ENCODE data around the gene GDF15.
"Not testable (repeated sequence)": the region's sequence is repeated elsewhere in the genome, so short reads cannot be mapped to it uniquely, and the experiment has no call there.

GDF15 gene, protein sequence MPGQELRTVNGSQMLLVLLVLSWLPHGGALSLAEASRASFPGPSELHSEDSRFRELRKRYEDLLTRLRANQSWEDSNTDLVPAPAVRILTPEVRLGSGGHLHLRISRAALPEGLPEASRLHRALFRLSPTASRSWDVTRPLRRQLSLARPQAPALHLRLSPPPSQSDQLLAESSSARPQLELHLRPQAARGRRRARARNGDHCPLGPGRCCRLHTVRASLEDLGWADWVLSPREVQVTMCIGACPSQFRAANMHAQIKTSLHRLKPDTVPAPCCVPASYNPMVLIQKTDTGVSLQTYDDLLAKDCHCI

DNA sequence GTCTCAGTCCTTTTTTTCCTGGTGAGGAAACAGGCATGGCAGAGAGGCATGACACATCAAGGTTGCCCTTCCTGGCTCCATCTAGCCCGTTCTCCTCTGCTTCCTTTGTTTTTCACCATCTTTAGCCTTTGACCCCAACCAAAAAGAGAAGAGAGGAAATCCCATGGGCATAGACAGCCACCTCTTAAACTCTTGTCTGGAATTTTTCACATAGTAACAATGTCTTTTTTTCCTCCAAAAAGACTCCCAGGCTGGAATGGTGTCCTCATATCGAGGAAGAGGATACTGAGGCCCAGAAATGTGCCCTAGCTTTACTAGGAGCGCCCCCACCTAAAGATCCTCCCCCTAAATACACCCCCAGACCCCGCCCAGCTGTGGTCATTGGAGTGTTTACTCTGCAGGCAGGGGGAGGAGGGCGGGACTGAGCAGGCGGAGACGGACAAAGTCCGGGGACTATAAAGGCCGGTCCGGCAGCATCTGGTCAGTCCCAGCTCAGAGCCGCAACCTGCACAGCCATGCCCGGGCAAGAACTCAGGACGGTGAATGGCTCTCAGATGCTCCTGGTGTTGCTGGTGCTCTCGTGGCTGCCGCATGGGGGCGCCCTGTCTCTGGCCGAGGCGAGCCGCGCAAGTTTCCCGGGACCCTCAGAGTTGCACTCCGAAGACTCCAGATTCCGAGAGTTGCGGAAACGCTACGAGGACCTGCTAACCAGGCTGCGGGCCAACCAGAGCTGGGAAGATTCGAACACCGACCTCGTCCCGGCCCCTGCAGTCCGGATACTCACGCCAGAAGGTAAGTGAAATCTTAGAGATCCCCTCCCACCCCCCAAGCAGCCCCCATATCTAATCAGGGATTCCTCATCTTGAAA, at the start of gene GDF15:
GDF15 (plus strand) TSS at position 484 of the 868 bp plus-strand sequence; CDS start at position 516, 32 bp downstream.
- no peak for TF ChIP-seq ZNF274 (IDR thresholded peaks at IDR 0.05; ENCODE audit: low read depth, low read length)
- peak within 1 kb of the TSS; percentile 15; the same call in 1 of the 2 replicates for H3K4me3 ChIP-seq (ENCODE audit: low read length)

DNA sequence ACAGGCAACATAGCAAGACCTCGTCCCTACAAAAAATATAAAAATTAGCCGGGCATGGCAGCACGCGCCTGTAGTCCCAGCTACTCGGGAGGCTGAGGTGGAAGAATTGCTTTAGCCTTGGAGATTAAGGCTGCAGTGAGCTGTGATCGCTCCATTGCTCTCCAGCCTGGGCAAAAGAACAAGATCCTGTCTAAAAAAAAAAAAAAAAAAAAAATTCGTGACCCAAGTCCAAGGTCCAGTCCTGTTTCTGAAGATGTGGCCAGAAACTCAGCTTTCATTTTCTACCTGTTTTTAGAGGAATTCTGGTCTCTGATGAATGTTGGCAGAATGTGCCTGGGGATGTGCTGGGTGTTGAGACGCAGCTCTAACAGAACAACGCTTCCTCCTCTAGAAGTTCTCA, 47.4 kb upstream of the GDF15 start:
- H3K4me3 ChIP-seq (ENCODE audit: low read length) = no peak overlapping the region
- no peak for TF ChIP-seq ZNF274 (IDR thresholded peaks at IDR 0.05; ENCODE audit: low read depth, low read length)

DNA sequence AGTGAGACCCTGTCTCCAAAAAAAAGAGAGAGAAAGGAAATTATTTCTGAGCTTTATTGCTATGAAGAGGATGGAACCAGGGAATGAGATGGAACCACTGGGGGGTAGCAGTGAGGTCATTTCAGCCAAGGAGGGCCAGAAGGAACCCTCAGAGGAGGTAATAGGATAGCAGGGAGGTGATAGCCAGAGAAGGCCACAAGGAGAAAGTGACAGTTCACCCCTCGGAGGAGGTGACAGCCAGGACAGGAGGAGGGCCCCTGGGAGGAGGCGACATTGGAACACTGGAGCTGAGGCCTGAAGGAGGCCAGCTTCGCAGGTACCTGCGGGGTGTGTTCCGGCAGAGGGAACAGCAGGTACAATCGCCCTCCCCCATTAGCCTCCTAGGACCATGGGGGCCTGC, 46.2 kb upstream of the GDF15 start:
- peak overlapping the region; percentile 82; the same call in 1 of the 2 replicates for H3K4me3 ChIP-seq (ENCODE audit: low read length)
- no peak for TF ChIP-seq ZNF274 (IDR thresholded peaks at IDR 0.05; ENCODE audit: low read depth, low read length)

DNA sequence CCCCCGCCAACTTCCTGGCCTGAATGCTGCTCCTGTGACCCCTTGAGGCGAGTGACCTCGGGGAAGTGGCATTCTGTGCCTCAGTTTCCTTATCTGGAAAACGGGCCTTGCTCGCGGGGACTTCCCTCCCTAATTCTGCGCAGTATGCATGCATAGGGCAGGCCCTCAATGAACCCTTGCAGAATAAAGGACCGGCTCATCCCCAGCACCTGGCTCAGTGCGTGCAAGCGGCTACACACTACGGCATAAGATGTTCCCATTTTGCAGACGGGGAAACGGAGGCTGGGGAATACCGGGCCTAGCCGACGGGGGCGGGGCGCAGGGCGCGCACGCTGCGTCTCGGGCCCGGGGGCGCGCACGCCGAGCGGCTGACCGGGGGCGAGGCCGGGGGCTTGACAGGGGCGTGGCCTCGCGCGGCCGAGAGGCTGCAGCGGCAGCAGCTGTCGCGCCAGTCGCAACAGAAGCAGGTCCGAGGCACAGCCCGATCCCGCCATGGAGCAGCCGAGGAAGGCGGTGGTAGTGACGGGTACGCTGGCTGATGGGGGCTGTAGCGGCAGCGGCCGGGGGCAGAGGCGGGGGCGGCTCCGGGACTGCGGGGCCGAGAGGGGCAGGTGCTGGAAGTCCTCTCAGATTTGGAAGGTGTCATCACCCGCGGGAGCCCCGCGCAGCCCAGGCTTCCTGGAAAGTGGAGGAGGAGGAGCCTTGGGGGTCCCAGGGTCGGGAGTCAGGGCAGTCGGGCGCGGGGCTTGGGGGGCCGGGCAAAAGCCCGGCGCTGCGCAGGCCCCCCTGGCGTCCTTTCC, 45.6 kb upstream of the GDF15 start, which contains the start of gene PGPEP1:
PGPEP1 (plus strand) TSS at position 409 of the 800 bp plus-strand sequence; CDS start at position 493, 84 bp downstream.
- H3K4me3 ChIP-seq (ENCODE audit: low read length) = peak within 1 kb of the TSS; percentile 82
- TF ChIP-seq ZNF274 (IDR thresholded peaks at IDR 0.05; ENCODE audit: low read depth, low read length) = no peak

DNA sequence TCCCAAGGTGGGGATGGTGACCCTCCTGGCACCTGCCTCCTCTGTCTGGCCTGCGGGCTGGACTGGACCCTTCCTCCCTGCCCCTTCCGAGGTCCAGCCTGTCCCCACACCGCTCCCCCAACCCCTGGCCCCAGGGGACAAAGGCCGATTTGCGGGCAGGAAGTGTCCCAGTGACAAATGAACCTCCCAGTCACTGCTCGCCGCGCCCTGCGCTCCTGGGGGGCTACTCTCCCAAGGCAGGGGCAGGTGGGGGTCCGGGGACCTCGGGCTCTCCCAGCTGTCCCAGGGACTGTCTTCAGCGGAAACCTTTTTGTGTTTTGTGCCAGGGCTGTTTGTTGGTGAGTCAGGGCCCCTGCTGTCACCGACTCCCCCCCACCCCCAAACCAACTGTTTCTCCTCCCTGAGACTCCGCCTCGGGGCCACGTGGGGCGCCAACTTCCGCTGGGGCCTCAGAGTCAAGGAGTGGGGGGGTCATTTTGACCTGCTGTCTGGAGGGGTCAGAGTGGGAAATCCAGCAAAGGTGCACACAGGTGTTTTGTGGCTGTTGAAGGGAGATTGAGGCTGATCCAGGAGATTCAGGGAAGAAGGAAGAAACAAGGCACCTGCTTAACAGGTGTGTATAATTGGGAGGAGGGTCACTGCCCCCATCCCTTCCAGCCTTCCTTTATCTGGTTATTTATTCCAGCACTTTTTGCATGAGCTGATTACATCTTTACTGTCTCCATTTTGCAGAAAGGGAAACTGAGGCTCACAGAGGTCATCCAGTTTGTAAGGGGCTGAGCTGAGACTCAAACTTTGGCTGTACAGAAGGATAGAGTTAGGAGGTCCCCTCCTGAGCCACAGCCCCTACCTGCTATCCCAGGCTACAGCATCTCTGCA, 44.7 kb upstream of the GDF15 start:
- no peak for TF ChIP-seq ZNF274 (IDR thresholded peaks at IDR 0.05; ENCODE audit: low read depth, low read length)
- peak overlapping the region; percentile 82 for H3K4me3 ChIP-seq (ENCODE audit: low read length)

DNA sequence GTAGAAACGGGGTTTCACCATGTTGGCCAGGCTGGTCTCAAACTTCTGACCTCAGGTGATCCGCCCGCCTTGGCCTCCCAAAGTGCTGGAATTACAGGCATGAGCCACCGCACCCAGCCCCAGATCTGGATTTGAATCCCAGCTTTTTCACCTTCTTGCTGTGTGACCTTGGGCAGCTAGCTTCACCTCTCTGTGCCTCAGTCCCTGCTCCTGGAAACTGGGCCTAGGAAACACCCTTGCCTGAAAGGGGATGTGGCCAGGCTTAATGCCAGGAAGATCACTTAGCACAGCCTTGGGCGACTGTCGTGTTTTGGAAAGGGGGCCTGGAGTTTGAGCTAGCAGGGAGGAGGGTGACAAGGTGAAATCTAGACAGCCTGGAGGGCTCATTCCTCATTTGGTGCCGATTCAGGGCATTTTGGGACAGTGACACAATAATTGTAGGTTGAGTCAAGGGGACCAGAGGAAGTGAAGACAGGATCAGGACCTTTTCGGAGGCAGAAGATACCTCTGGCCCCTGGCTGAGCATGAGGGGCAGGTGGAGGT, 43.8 kb upstream of the GDF15 start:
- no peak overlapping the region for H3K4me3 ChIP-seq (ENCODE audit: low read length)
- no peak for TF ChIP-seq ZNF274 (IDR thresholded peaks at IDR 0.05; ENCODE audit: low read depth, low read length)

DNA sequence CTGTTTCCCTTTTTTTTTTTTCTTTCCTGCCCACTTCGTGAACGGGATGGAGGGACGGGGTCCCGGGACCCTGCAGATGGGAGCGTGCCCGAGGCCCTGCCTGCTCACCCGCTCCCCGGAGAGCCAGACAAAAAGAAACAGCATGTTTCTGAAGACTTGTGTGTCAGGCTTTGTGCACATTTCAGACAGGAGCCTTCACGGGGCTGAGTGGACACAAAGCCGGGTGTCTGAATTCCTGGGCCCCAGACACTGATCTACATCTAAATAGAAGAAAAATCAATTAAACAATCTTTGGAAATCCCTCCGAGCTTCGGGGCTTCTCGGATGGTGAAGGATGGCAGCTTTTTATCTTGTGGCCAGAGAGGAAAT, 41.4 kb upstream of the GDF15 start:
- H3K4me3 ChIP-seq (ENCODE audit: low read length) = no peak overlapping the region
- no peak for TF ChIP-seq ZNF274 (IDR thresholded peaks at IDR 0.05; ENCODE audit: low read depth, low read length)

DNA sequence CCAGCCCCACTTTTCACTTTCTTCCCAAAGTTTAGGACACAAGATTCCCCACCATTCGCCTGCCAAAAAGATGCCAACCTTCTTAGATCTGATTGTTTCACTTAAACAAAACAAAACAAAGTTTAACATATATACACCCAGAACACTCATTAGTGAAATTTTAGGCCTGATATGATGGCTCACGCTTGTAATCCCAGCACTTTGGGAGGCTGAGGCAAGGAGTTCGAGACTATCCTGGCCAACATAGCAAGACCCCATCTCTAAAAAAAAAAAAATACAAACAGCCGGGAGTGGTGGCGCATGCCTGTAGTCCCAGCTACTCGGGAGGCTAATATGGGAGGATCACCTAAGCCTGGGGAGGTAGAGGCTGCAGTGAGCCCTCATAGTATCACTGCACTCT, 40.7 kb upstream of the GDF15 start:
- no peak for TF ChIP-seq ZNF274 (IDR thresholded peaks at IDR 0.05; ENCODE audit: low read depth, low read length)
- H3K4me3 ChIP-seq (ENCODE audit: low read length) = no peak overlapping the region

DNA sequence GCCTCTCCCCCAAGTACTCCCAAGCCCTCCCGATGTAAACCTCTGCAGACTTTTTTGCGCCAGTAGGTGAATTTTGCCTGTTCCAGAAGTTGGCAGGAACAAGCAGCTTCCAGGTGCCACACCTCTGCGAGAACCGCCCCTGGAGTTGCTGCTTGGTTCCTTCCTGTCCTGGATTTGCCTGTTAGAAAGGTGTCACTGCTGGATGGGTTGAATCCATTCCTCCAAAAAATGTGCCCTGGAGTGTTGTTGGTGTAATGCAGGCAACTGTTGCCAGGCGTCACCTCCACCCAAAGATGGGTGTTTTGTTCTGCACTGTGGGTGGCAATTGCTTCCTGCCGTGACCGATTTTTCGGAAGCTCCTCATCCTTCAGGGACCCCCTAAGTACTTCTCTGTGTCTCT, 39.9 kb upstream of the GDF15 start:
- H3K4me3 ChIP-seq (ENCODE audit: low read length) = no peak overlapping the region
- no peak for TF ChIP-seq ZNF274 (IDR thresholded peaks at IDR 0.05; ENCODE audit: low read depth, low read length)

DNA sequence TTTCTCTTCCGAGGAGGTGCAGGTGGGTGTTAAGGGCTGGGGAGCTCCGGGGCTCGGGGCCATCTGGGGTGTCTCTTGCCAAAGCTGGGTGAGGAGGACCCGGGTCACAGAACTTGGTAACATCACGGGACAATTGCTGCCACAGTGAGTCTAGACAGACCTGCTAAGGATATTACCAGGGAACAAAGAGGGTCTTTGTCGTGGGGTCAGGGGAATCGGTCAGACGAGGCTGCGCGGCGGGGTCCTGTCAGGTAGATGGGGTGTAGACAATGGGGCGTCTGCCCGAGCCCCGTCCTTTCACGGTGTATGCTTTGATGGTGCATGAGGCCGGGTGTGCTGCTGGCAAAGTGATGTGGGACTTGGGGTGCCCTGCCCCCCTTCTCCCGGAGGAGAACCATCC, 37.8 kb upstream of the GDF15 start:
- H3K4me3 ChIP-seq (ENCODE audit: low read length) = no peak overlapping the region
- TF ChIP-seq ZNF274 (IDR thresholded peaks at IDR 0.05; ENCODE audit: low read depth, low read length) = no peak

DNA sequence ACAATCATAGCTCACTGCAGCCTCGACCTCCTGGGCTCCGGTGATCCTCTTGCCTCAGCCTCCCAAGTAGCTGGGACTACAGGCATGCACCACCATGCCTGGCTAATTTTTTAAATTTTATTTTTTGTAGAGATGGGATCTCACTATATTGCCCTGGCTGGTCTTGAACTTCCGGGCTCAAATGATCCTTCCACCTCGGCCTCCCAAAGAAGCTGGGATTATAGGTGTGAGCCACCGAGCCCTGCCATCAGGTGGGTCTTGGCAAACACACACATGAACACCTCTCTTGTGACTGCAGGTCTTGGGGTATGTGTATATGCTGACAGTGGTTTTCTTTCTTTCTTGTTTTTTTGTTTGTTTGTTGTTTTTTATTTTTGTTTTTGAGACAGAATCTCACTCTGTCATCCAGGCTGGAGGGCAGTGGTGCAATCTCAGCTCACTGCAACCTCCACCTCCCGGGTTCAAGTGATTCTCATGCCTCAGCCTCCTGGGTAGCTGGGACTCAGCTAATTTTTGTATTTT, 37.1 kb upstream of the GDF15 start:
- H3K4me3 ChIP-seq (ENCODE audit: low read length) = not testable (repeated sequence)

DNA sequence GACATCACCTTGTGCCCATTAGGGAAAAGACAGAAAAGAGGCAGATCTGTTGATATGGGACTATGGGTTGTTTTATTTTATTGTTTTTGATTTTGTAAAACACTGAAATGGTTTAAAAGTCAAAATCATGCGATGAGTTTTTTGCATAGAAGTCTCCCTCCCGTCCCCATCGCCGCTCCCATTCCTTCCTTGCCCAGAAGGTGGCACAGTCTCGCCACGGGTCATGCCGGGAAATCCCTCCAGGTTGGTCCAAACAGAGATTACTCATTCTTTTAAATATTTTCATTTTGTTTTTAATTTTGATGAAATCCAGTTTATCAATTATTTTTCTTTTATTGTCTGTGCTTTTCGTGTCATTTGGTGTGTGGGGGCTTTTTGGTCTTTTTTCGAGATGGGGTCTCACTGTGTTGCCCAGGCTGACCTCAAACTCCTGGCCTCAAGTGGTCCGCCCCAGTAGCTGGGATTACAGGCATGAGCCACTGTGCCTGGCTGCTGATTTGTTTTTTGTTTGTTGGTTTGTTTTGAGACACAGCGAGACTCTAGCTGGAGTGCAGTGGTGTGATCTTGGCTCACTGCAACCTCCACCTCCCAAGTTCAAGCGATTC, 36.3 kb upstream of the GDF15 start:
- no peak overlapping the region for H3K4me3 ChIP-seq (ENCODE audit: low read length)
- TF ChIP-seq ZNF274 (IDR thresholded peaks at IDR 0.05; ENCODE audit: low read depth, low read length) = no peak
